GM18520 (cell line): ENCODE measurements around the gene SCAF4.
"Not testable (repeated sequence)": the region's sequence is repeated elsewhere in the genome, so short reads cannot be mapped to it uniquely, and the experiment has no call there.

Experiments used
- ATAC-seq: cut with Tn5 transposase; IDR thresholded peaks from one replicate; pipeline ENCODE4 v1.9.1; 2021; ENCODE audit not compliant: unreplicated experiment

SCAF4 gene

DNA sequence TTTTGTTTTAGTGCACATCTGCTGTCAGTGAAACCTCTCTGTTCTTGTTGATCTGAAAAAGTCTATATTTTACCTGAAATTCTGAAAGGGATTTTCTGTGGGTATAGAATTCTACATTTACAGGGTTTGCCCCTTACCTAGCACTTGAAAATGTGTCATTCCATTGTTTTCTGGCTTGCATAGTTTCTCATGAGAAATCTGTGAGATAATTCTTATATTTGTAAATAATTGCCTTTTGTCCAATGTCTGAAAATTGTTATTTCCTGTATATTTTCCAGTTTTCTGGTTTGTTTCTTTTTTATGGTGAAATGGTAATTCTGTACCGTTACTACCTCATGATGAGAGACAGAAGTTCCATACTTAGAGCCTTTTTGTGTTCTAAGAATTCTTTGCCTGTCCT, 11.8 kb upstream of the SCAF4 start:
- no peak for ATAC-seq

DNA sequence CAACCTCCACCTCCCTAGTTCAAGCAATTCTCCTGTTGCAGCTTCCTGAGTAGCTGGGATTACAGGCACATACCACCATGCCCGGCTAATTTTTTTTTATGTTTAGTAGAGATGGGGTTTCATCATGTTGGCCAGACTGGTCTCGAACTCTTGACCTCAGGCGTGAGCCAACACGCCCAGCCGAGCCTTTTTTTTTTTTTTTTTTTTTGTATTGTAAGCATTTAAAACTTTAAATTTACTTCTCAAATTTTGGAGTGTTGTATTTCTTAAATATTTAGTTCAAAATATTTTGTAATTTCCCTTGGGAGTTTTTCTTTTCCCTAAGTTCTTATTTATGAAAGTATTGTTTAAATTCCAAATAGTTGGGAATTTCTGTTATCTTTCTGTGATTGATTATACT, 9.2 kb upstream of the SCAF4 start:
- ATAC-seq = no peak

DNA sequence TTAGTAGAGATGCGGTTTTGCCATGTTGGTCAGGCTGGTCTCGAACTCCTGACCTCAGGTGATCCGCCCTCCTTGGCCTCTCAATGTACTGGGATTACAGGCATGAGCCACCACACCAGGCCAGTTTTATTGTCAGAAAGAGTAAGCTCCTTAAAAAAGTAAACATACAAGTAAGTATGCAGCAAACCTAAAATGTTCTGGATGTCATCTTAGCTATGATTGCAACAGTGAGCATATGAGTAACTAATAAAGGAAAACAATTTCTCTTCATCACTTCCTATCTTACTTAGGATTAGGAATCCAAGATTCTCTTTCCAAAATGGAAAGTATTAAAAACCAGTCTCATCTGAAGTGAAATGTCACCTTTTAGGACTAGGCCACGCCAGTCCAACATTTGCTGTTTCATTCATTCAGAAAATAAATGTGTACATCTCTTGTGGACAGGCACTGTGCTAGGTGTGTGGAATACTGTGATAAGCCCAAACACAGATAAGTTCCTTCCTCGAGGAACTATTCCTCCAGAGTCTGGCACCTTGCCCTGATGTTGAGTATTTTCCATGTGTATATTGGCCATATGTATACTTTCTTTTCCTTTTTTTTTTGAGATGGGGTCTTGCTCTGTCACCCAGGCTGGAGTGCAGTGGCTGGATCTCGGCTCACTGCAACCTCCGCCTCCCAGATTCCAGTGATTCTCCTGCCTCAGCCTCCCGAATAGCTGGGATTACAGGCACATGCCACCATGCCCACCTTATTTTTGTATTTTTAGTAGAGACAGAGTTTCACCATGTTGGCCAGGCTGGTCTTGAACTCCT, 5.9 kb upstream of the SCAF4 start:
- not testable (repeated sequence) for ATAC-seq

DNA sequence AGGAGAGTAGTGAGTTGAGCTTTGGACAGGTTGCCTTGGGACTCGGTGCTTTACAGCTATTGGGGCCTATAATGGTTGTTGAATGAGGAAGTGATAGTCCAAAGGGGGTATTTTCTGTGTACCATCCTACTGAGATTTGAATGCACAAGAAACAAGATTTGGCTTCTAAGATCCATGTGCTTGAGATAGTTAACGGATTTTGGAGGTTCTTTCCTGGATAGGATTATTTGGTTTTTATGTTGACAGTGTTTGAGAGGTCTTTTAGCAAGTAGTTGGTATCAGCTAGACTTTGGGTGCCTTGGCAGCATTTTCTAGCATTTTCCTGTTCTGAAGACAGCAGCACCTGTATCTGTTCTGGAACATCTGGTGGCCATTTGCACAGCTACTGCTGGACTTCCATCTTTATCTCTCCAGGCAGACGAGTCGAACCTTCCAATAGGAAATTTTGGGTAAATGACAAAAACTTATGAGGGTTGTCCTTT, 3.6 kb upstream of the SCAF4 start:
- ATAC-seq = no peak

DNA sequence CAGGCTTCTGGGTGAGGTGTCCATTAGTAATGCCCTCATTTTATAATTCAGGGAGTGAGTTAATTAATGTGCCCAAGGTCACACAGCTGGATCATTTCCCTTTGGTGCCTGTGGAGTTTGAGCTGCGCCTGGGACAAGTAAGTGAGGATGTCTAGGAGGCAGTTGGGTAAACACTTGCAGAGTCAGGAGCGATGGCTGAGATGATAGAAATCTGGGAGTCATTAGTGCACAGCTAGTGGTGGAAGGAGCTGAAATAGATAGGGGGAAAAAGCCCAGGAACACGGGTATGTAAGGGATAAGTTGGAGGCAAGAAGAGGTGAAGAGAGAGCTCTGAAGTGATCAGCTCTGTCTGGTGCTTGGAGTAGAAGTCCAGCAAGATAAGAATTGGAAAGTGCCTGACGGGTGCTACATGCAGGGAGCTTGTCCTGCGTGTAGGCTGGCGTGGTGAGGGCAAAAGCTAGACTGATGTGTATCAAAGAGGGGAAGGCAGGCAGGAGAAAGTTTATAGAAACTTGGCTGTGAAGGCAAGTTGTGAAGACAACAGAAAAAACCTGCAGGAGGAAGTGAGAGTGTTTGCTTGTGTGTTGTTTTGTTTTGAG, 1.7 kb upstream of the SCAF4 start:
- no peak for ATAC-seq

DNA sequence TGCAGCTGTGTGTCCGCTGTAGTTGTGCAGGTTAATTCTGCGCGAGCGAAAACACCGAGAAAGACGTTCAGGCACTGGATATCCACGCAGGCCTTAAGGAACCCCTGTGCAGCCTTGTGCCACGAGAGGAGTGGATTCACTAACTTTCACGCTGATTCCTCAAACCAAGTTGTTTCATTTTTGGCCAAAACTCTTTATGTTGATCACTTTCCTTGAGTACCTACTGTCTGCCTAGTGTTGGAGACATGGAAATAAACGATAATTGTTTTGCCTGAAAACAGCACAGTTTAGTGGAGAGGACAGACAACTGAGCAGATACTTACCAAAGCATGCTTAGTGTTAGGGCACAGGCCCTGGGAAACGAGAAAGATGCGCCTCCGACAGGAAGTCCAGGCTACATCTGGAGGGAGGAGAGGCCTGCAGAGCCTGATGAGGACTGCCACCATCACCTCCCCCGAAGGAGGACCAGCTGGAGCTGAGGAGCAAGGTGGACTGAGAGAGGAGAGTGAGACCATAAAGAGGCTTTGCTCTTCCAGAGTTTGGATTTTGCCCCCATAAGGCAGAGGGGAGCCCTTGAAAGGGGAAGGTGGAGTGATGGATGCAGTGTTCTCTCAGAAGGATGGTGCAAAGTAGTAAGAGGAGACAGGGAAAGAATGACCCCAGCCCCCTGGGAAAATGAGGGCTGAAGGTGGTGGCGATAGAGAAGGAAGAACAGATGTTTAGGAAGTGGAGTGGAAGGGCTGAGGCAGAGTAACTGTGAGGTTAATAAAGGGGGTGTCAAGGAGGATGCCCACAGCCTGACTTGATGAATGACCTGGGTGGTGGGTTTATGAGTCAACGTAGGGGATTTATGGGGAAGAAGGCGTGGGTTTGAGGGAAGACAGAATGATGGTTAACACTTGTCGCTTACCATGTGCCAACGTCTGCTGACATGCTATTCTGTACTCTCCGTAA, 956 bp upstream of the SCAF4 start:
- ATAC-seq = no peak

DNA sequence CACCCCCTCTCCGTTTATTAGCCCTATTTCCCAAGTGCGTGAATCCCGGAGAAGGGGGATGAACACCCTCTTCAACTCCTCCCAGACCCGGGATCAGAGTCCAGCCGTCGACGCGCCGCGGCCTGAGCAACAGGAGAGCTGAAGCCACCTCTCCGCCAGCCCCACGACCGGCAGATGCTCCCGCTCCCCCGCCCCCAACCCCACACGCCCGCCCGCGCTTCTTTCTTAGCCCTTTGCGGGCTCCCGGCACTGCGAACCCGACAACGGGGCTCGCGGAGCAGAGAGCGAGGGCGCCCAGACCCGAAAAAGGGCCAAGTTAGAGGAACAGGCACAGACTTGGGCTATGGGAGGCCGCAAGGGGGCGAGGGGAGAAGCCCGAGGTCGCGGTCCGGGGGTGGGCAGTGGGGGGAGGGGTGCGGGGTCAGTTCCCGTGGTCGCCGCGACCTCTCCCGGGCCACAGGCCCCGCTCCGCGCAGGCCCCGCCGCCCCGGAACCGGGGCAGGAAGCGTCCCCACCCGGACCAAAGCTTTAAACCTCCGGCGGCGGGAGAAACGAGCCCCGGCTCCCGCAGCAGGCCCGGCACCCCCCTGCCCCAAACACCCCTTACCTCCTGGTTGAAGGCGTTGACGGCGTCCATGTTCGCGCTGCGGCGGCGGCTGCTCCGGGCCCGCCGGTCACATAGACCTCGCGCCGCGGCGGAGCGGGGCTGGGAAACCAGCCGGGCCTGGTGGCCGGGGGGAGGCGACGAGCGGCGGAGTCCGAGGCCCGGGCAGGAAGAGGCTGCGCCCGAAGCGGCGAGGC, 662 bp downstream of the SCAF4 start:
- no peak for ATAC-seq

DNA sequence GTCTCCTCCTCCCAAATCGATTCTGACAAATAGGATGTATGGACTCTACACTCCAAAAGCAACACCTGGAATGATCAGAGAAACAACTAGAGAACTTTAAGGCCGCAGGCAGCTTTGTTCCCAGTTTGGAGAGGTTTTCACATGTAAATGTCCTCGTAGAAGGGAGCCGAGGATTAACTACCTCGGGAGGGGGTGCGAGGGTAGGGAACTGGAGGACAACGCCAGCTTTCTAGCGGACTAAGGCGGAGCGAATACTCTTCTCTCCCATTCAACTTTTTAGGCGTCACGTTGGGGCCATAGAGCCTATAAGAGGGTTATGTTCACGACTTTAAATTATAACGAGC, 1.2 kb downstream of the SCAF4 start:
- no peak for ATAC-seq

DNA sequence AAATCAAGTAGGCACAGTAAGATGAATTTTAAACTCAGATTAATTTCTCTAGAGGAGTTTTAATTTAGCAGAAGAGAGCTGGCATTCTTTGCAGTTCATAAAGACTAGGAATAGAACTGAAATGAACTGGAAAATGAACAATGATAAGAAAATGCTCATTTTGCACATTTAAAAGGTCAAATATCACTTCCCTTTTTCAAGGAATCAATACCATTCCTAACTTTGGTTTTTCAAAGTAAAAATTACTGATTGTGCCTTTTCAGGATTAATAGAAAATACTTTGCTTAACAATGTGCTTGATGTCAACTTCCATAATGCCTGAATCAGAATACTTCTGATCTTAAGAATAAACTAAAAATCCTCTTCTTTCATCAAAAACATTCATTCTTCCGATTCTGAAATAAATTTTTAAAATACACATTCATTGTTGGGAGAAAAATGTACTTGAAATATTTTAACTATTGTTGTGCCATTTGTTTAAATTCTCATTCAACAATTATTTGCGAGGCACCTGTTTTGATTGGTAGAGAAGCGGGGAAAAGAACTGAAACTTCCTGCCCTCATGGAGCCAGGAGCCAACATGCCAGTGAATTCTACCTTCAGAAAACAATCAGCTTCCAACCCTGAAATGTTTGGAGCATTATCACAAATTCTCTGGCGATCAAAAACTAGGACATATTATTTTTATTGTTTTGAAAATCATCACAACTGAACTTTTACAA, 2.1 kb downstream of the SCAF4 start:
- ATAC-seq = no peak

DNA sequence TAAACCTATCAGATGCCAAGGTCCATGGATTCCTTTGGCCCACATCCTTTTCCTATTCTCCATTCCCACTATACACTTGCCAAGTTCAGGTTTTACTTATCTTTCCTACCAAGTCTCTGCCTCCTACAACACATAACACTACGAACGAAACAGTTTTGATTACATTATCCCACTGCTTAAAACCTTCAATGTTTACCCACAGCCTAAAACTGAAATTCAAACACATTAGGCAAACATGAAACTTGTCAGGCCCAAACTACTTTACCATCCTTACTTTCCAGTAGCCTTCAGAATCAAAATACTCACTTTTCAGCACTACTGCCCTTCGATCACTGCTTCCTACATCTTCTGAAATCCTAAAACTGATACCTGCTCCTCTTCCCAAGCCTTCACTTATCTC, 3.0 kb downstream of the SCAF4 start:
- no peak for ATAC-seq

DNA sequence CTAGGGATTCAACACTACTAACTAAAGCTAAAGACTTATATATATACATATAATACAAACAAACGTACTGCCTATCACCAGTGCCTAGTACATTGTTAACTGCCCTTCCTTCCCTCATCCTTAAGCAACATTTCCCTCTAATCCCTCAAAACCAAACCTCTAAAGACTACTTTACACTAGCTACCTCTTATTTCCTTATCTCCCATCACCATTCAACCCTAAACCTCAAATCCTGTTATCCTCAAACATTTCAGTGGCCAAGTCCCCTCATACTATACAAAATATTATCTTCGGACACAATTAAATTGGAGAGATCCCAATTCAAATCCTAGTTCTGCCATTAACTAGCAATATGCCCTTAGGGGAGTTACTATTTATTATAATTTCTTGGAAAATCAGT, 3.7 kb downstream of the SCAF4 start:
- no peak for ATAC-seq

DNA sequence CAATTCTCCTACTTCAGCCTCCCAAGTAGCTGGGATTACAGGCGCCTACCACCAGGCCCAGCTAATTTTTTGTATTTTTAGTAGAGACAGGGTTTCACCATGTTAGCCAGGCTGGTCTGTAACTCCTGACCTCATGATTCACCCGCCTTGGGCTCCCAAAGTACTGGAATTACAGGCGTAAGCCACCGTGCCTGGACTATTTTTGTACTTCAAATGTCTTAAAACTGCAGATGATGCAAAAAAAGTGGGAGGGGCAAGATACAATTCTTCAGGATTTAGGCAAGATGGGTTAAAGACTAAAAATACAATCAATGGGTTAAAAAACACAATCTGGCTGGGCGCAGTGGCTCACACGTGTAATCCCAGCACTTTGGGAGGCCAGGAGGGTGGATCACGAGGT, 4.7 kb downstream of the SCAF4 start:
- ATAC-seq = no peak

DNA sequence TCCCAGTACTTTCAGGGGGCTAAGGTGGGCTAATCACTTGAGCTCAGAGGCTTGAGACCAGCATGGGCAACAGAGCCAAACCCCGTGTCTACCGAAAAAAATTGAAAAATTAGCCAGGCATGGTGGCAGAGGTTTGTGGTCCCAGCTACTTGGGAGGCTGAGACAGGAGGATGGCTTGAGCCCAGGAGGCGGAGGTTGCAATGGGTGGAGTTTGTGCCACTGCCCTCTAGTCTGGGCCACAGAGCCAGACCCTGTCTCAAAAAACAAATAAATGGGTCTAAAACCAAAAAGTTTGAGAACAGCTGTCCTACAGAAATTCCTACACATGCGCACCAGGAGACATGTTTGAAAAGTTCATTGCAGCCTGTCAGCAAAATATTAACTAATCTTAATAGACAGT, 5.5 kb downstream of the SCAF4 start:
- ATAC-seq = no peak

DNA sequence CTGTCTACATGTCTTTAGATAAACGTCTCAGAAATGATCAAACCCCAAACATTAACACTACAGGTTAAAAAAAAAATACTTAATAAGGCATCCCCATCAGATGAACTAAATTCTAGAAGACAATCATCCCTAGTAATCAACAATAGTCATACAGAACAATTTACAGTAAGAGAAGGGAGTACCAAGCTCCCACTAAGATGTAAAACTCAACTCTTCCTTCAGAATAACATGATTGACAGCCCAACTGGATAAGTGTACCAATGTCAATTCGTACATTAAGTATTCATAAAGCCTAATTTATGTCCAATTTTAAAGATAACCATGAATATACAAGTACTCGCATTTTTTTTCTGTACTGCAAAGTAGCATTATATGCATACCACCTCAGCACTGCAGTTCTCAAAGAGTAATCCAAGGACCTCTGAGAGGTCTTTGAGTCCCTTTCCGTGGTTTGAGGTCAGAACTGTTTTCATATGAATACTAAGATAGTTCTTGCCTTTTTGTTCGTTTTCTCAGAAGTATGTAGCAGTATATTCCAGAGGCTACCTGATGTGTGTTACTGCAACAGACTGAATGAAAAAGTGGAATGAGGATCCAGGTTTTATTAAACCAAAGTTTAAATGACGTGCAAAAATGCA, 6.6 kb downstream of the SCAF4 start:
- ATAC-seq = no peak

DNA sequence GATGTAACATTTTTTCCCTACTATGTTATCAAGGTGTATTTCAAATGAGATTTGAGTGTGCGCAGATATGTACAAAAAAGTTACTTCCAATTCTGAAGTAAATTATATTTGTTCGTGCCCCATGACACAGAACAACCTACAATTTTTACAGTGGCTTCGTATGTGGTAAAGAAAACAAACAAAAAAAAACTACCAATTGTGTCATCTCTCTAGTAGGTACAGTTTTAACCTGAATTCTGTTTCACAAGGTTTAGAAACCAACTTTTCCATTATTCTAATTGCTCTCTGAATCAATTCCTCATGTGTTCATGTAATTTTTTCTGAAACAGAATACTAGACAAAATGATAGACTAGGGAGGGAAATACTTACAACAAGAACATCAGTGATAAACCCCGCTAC, 7.4 kb downstream of the SCAF4 start:
- no peak for ATAC-seq

DNA sequence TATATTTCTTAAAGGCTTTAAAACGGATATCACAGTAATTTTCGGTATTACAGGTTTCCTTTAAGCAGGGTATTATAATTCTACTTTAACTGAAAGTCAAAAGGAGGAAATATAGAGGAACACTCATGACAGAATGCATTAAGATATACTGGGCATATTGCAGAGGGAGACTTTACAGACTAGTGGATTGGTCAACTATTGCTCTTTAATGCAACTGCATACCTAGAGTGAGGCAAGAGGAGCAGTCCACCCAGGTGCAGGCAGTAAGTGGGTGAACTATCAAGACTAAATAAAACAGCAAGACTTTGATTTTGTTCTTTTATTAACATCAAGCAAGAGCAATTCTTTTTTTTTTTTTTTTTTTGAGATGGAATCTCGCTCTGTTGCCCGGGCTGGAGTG, 10.5 kb downstream of the SCAF4 start:
- ATAC-seq = no peak

DNA sequence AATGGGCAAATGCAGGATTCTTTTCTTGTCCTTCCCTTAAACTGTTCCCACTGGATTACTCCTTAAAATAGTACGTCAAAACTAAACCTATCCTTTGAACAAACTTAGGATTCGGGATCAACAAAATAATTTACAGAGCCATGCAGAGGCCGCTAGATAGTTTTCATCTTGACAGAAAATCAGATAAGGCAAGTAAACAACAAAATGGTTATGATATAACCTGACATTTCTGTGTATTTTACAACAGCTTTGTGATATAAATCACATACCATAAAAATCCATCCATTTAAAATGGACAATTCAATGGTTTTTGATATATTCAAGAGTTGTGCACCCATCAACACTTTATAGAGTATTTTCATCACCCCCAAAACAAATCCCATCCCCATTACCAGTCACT, 11.2 kb downstream of the SCAF4 start:
- no peak for ATAC-seq

DNA sequence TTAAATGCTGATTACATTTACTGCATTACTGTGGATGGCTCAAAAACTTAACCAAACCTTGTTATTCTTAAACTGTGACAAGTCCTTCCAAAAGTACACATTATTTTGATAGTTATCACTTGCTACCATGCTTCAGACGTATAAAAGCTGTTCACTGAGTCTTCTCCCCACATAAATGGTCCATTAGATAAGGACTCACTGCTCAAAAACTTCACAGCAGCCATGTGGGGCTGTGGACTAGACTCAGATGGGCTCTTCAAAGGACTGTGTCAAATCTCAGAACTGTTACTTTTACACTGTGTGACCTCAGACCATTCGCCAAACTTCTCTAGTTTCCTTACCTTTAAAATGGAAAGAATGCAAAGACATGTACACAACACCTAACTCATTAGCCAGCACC, 11.6 kb downstream of the SCAF4 start:
- ATAC-seq = no peak

DNA sequence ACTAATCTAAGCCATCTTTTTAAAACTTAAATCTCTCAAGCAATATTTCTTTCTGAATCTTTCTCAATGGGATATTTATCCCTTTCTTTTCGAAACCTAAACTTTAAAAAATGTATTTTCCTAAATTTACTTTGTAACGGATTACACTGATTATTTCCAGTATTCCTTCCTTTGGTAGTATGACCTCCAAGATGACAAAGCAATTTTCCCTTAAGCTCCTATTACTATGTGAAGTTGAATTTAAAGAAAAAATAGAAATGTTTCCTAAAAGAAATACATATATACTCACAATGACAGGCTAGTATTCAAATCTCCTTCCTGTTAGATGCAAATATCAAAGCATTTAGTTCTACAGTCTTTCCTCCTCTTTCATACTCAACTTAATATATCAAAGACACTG, 15.8 kb downstream of the SCAF4 start:
- ATAC-seq = no peak
